ENCODE measurements around the gene SULT1B1. TPM values are rescaled to one million over a fixed set of nuclear protein-coding genes. Genes with fewer than 3 reads are reported as not detected.

SULT1B1 gene
- total and polyA plus RNA-seq, 2 of the 8 experiments (the other 6 are each of a cell fraction or from before 2014, with no cell fraction given): not detected

DNA sequence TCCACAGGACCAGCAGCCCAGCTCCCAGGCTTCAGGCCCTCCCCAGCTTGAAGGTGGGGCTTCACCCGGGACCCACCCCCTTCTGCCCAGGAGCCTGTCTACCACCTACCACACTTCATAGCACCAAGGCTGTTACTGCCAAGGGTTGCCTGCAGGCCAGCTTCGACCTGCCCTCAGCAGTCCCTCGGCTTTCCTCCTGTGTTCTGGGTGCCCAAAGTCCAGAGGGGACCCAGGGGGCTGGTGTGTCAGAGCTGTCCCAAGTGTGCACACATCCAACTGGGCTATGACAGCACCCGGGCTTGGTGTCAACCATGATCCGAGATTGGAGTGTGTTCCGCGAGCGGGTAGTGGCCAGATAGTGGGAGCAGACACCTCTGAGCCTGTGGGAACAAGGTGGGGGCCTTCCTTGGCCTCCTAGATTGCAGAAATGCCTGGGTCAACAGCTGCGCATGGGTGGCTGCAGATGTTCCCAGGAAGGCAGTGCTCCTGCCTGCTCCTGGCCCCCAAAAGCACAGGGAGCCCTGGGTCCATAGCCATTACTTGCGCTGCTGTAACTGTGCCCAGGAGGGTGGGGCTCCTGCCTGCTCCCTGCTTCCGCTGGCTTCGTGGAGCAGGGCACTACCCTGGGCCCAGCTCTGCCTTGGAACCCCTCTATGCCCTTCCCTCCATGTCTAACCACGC lies 16.8 kb downstream of the SULT1B1 start:
- Histone ChIP-seq H3K23me2 (ENCODE audit: low read depth, low read length) (no peaks in the 10 kb centered on the region; the same call in 1 of the 2 replicates), H3K9me3 (ENCODE audit: insufficient read depth in 2 of 2, low read depth in 1 of 2, low read length in 1 of 2) (peaks cover 0 to 11% of the 10 kb centered on the region in 2 experiments; a peak in 1 of 4 replicates), H2BK15ac (ENCODE audit: low read length) (no peak overlapping the region), H3K14ac (ENCODE audit: insufficient read length) (no peak overlapping the region), H3K27me3 (replicated peaks in 1 of 4; ENCODE audit: control insufficient read depth in 3 of 4, extremely low read depth in 1 of 4, insufficient read depth in 3 of 4, low read length in 3 of 4) (peaks cover 0 to 2% (median 0%) of the 10 kb centered on the region in 4 experiments; a peak in 1 of 7 replicates), H2AFZ (ENCODE audit: low read length) (no peak overlapping the region), H2AK5ac (ENCODE audit: low read depth, low read length) (no peak overlapping the region), H3K56ac (replicated peaks; ENCODE audit: insufficient read length, low read depth, low read length) (no peak overlapping the region), H3K23ac (ENCODE audit: insufficient read length) (no peak overlapping the region), H3K9ac (replicated peaks in 1 of 4; ENCODE audit: extremely low read depth in 1 of 4, low read depth in 3 of 4, low read length in 3 of 4) (no peak overlapping the region), H2BK120ac (replicated peaks; ENCODE audit: low read depth, low read length) (no peak overlapping the region), H2BK12ac (ENCODE audit: low read depth, low read length) (no peak overlapping the region), H3K4ac (replicated peaks; ENCODE audit: insufficient read length, low read depth, low read length) (no peak overlapping the region), H3K36me3 (ENCODE audit: control insufficient read depth in 2 of 4, insufficient read depth in 4 of 4, low read length in 3 of 4) (no peaks in the 10 kb centered on the region), H4K5ac (ENCODE audit: insufficient read length, low read depth, low read length) (no peak overlapping the region), H2BK5ac (ENCODE audit: low read depth, low read length) (no peak overlapping the region), H3K79me1 (ENCODE audit: low read depth, low read length) (no peaks in the 10 kb centered on the region), H3K27ac (ENCODE audit: low read depth, low read length) (no peak overlapping the region), H2BK20ac (ENCODE audit: low read length) (no peak overlapping the region), H4K20me1 (replicated peaks in 1 of 2; ENCODE audit: control insufficient read depth in 1 of 2, insufficient read depth in 2 of 2, low read length in 2 of 2) (no peaks in the 10 kb centered on the region), H3K4me1 (replicated peaks in 1 of 4; ENCODE audit: control insufficient read depth in 3 of 4, insufficient read depth in 4 of 4, low read length in 3 of 4) (no peaks in the 10 kb centered on the region), H3K79me2 (ENCODE audit: control insufficient read depth in 1 of 2, insufficient read depth in 2 of 2, low read length in 2 of 2) (no peaks in the 10 kb centered on the region), H3K4me2 (ENCODE audit: insufficient read depth in 1 of 2, low read depth in 2 of 2, low read length in 2 of 2) (no peak overlapping the region), H3K4me3 (ENCODE audit: extremely low read depth in 1 of 4, insufficient read depth in 2 of 4, low read depth in 3 of 4, low read length in 4 of 4) (no peak overlapping the region), H4K8ac (ENCODE audit: extremely low read depth, insufficient read depth, low read length) (no peak overlapping the region), H4K91ac (replicated peaks; ENCODE audit: insufficient read length, low read length) (no peak overlapping the region), H3K18ac (ENCODE audit: extremely low read depth, low read length) (no peak overlapping the region)
- ChIA-PET CTCF (ENCODE audit: partially characterized antibody) (interaction anchor here (1.2 to 1.3 kb wide), 2 partner anchors 10 to 80 kb away, joined by 3 to 4 read pairs; no protein-coding TSS in a partner anchor), POLR2A (ENCODE audit: partially characterized antibody) (no interaction called here)
- DNase-seq (ENCODE audit: low read depth in 1 of 2, low spot score in 2 of 2): no peak
- TF ChIP-seq GTF2F1 (IDR thresholded peaks at IDR 0.05; ENCODE audit: borderline replicate concordance, low read depth, low read length): no peak
- TF ChIP-seq, protein P1, sequence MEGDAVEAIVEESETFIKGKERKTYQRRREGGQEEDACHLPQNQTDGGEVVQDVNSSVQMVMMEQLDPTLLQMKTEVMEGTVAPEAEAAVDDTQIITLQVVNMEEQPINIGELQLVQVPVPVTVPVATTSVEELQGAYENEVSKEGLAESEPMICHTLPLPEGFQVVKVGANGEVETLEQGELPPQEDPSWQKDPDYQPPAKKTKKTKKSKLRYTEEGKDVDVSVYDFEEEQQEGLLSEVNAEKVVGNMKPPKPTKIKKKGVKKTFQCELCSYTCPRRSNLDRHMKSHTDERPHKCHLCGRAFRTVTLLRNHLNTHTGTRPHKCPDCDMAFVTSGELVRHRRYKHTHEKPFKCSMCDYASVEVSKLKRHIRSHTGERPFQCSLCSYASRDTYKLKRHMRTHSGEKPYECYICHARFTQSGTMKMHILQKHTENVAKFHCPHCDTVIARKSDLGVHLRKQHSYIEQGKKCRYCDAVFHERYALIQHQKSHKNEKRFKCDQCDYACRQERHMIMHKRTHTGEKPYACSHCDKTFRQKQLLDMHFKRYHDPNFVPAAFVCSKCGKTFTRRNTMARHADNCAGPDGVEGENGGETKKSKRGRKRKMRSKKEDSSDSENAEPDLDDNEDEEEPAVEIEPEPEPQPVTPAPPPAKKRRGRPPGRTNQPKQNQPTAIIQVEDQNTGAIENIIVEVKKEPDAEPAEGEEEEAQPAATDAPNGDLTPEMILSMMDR (IDR thresholded peaks at IDR 0.05; ENCODE audit: control extremely low read depth in 1 of 3, insufficient read depth in 1 of 3, low read depth in 1 of 3, low read length in 3 of 3): no peak
- no peak for TF ChIP-seq SUZ12 (IDR thresholded peaks at IDR 0.05; ENCODE audit: low read length)
- no peak for TF ChIP-seq TBP (IDR thresholded peaks at IDR 0.05; ENCODE audit: low read depth, low read length)
- no peak for TF ChIP-seq NANOG (IDR thresholded peaks at IDR 0.05; ENCODE audit: insufficient read depth, low read depth, low read length, poor library complexity, severe bottlenecking)
- 98% methylated on average over 11 of the region's 13 CpGs; no CpG with 5 or more reads in 1 of the 2 experiments for WGBS, 2 experiments (ENCODE audit: extremely low coverage in 1 of 2, insufficient coverage in 1 of 2, insufficient read length in 1 of 2, insufficient replicate concordance in 2 of 2, low coverage in 1 of 2, low lambda C conversion rate in 2 of 2, missing lambda C conversion rate in 1 of 2)
- FAIRE-seq: no peak
